Activated CD4-positive, alpha-beta memory T cell treated with anti-CD3 and anti-CD28 coated beads, Interleukin-2, amount 10 ng/mL, durations not matched to agents 7 days and 5 days (primary cell): ENCODE data around the gene TEX14. TPM values are rescaled to one million over a fixed set of nuclear protein-coding genes. Genes with fewer than 3 reads are reported as not detected.
"Not testable (repeated sequence)": the region's sequence is repeated elsewhere in the genome, so short reads cannot be mapped to it uniquely, and the experiment has no call there.

ENCODE experiments used
- CTCF ChIA-PET: fragments of 350-600 bp; sonication (Branson Sonifier 250); formaldehyde crosslinking; loops from one replicate; lab custom pipeline; 2021; ENCODE audit warnings: antibody characterized with exemption, inconsistent platforms; lab: Charles Lee
- POLR2A ChIA-PET: fragments of 350-600 bp; sonication (Branson Sonifier 250); formaldehyde crosslinking; loops from one replicate; lab custom pipeline; 2021; ENCODE audit warnings: antibody characterized with exemption; lab: Charles Lee
- DNase-seq: peaks from one replicate; pipeline ENCODE4 v3.0.0-alpha.2; 2020
- H3K27ac Mint-ChIP-seq: one replicate; pipeline ENCODE4 v1.8.0; 2021; ENCODE audit warnings: mild to moderate bottlenecking, mixed read lengths
- H3K27me3 Mint-ChIP-seq: one replicate; pipeline ENCODE4 v1.8.0; 2021; ENCODE audit warnings: mixed read lengths
- H3K36me3 Mint-ChIP-seq: one replicate; pipeline ENCODE4 v1.8.0; 2021; ENCODE audit warnings: low read depth, mixed read lengths
- H3K4me1 Mint-ChIP-seq: one replicate; pipeline ENCODE4 v1.8.0; 2021; ENCODE audit warnings: mixed read lengths
- H3K4me3 Mint-ChIP-seq: one replicate; pipeline ENCODE4 v1.8.0; 2021; ENCODE audit warnings: mild to moderate bottlenecking, mixed read lengths
- H3K9me3 Mint-ChIP-seq: one replicate; pipeline ENCODE4 v1.8.0; 2021; ENCODE audit warnings: mixed read lengths
- total RNA-seq, 2 experiments: library from RNA; stranded (reverse); gene quantifications; one replicate each; pipeline ENCODE4 v1.2.3, GENCODE V29; 2021

TEX14 gene
- total RNA-seq, 2 experiments from 2014 or later: 0.85 to 0.96 TPM

GRCh38 chr17:58703137-58703915 is 11.5 kb upstream of the TEX14 start:
- Mint-ChIP-seq H3K4me3 (no peak overlapping the region), H3K36me3 (peaks cover 29% of the 10 kb centered on the region), H3K4me1 (peaks cover 52% of the 10 kb centered on the region), H3K27me3 (no peaks in the 10 kb centered on the region), H3K9me3 (no peaks in the 10 kb centered on the region), H3K27ac (peak overlapping the region; percentile 61)
- ChIA-PET POLR2A (interaction anchor here (3.2 to 4.1 kb wide), 2 partner anchors 11 to 72 kb away, joined by 40 to 42 read pairs; partner anchors contain the start of genes RAD51C and TEX14), CTCF (interaction anchor here (0.6 to 1.2 kb wide), 4 partner anchors 88 to 301 kb away, joined by 3 read pairs; no protein-coding TSS in a partner anchor)
- DNase-seq: no peak

- peaks cover 29% of the 10 kb centered on the region for H3K36me3 Mint-ChIP-seq
- peaks cover 49% of the 10 kb centered on the region for H3K4me1 Mint-ChIP-seq
- no peaks in the 10 kb centered on the region for H3K27me3 Mint-ChIP-seq
- ChIA-PET CTCF (interaction anchor here (1.0 to 1.4 kb wide), 4 partner anchors 10 to 302 kb away, joined by 3 to 4 read pairs (median 3); partner anchors contain the start of gene RAD51C), POLR2A (interaction anchor here (1.1 to 4.1 kb wide), 3 partner anchors 8 to 71 kb away, joined by 5 to 42 read pairs (median 40); partner anchors contain the start of genes RAD51C and TEX14)
- peak overlapping the region; percentile 80 for H3K27ac Mint-ChIP-seq
- DNase-seq: no peak
- no peak overlapping the region for H3K4me3 Mint-ChIP-seq
- H3K9me3 Mint-ChIP-seq: no peaks in the 10 kb centered on the region
Observed at GRCh38 chr17:58702708-58703107, 10.9 kb upstream of the TEX14 start.

- no peak overlapping the region for H3K4me3 Mint-ChIP-seq
- DNase-seq: peak; percentile 24
Observed at GRCh38 chr17:58702045-58702476, 10.2 kb upstream of the TEX14 start.

GRCh38 chr17:58699771-58700170 is 7.9 kb upstream of the TEX14 start:
- H3K9me3 Mint-ChIP-seq: no peaks in the 10 kb centered on the region
- ChIA-PET POLR2A (interaction anchor here (0.9 to 4.8 kb wide), 3 partner anchors 40 to 89 kb away, joined by 3 to 54 read pairs (median 5); no protein-coding TSS in a partner anchor), CTCF (interaction anchor here (1.9 kb wide), 1 partner anchor 12 kb away, joined by 10 read pairs; no protein-coding TSS in a partner anchor)
- H3K27ac Mint-ChIP-seq: no peak overlapping the region
- H3K36me3 Mint-ChIP-seq: peaks cover 35% of the 10 kb centered on the region
- H3K4me3 Mint-ChIP-seq: no peak overlapping the region
- H3K4me1 Mint-ChIP-seq: peaks cover 43% of the 10 kb centered on the region
- H3K27me3 Mint-ChIP-seq: no peaks in the 10 kb centered on the region
- no peak for DNase-seq

More at GRCh38 chr17:58702045-58702476, 10.2 kb upstream of the TEX14 start:
- ChIA-PET CTCF (interaction anchor here (0.6 to 1.4 kb wide), 2 partner anchors 9 to 302 kb away, joined by 3 to 4 read pairs; partner anchors contain the start of gene RAD51C), POLR2A (interaction anchor here (1.1 to 4.1 kb wide), 4 partner anchors 9 to 70 kb away, joined by 4 to 42 read pairs (median 22); partner anchors contain the start of genes RAD51C and TEX14)
- Mint-ChIP-seq H3K9me3 (no peaks in the 10 kb centered on the region), H3K36me3 (peaks cover 34% of the 10 kb centered on the region), H3K27ac (peak overlapping the region; percentile 80), H3K27me3 (no peaks in the 10 kb centered on the region), H3K4me1 (peaks cover 46% of the 10 kb centered on the region)

- Mint-ChIP-seq H3K27ac (no peak overlapping the region), H3K36me3 (peaks cover 42% of the 10 kb centered on the region), H3K4me3 (no peak overlapping the region), H3K27me3 (no peaks in the 10 kb centered on the region), H3K9me3 (no peaks in the 10 kb centered on the region), H3K4me1 (peaks cover 44% of the 10 kb centered on the region)
- DNase-seq: no peak
- ChIA-PET POLR2A (interaction anchor here (1.2 to 10.8 kb wide), 2 partner anchors 36 to 63 kb away, joined by 3 to 251 read pairs; no protein-coding TSS in a partner anchor), CTCF (no interaction called here)
Observed at GRCh38 chr17:58694826-58695225, 3.0 kb upstream of the TEX14 start.

- POLR2A ChIA-PET: interaction anchor here (3.7 to 10.8 kb wide), 2 partner anchors 8 to 63 kb away, joined by 42 to 251 read pairs; no protein-coding TSS in a partner anchor
- H3K9me3 Mint-ChIP-seq: no peaks in the 10 kb centered on the region
- no peak for DNase-seq
- H3K4me1 Mint-ChIP-seq: peaks cover 40% of the 10 kb centered on the region
- no peak overlapping the region for H3K27ac Mint-ChIP-seq
- no peaks in the 10 kb centered on the region for H3K27me3 Mint-ChIP-seq
- CTCF ChIA-PET: interaction anchor here (0.6 to 3.9 kb wide), 2 partner anchors 17 to 277 kb away, joined by 3 to 15 read pairs; no protein-coding TSS in a partner anchor
- peak overlapping the region; percentile 90 for H3K4me3 Mint-ChIP-seq
- peaks cover 37% of the 10 kb centered on the region for H3K36me3 Mint-ChIP-seq
Observed at GRCh38 chr17:58694302-58694701, 2.5 kb upstream of the TEX14 start.

- no peak for DNase-seq
- ChIA-PET POLR2A (interaction anchor here (1.8 to 10.8 kb wide), 5 partner anchors 8 to 413 kb away, joined by 15 to 251 read pairs (median 42); partner anchors contain the start of gene TRIM37), CTCF (interaction anchor here (0.6 to 3.9 kb wide), 3 partner anchors 17 to 278 kb away, joined by 3 to 15 read pairs (median 6); no protein-coding TSS in a partner anchor)
- Mint-ChIP-seq H3K4me3 (peak overlapping the region; percentile 90), H3K9me3 (no peaks in the 10 kb centered on the region), H3K27me3 (no peaks in the 10 kb centered on the region), H3K4me1 (peaks cover 40% of the 10 kb centered on the region), H3K27ac (peak overlapping the region; percentile 88), H3K36me3 (peaks cover 36% of the 10 kb centered on the region)
Observed at GRCh38 chr17:58693751-58694150, 1.9 kb upstream of the TEX14 start.

- Mint-ChIP-seq H3K27me3 (no peaks in the 10 kb centered on the region), H3K36me3 (peaks cover 36% of the 10 kb centered on the region), H3K9me3 (no peaks in the 10 kb centered on the region), H3K27ac (peak overlapping the region; percentile 88), H3K4me3 (peak overlapping the region; percentile 90), H3K4me1 (peaks cover 40% of the 10 kb centered on the region)
- POLR2A ChIA-PET: interaction anchor here (0.6 to 10.8 kb wide), 23 partner anchors 9 to 686 kb away, joined by 3 to 251 read pairs (median 5); partner anchors contain the start of genes PRR11, SKA2, SUPT4H1 and TRIM37
- CTCF ChIA-PET: interaction anchor here (0.9 to 3.9 kb wide), 8 partner anchors 9 to 494 kb away, joined by 3 to 15 read pairs (median 4); no protein-coding TSS in a partner anchor
- no peak for DNase-seq
Observed at GRCh38 chr17:58693208-58693607, 1.4 kb upstream of the TEX14 start.

GRCh38 chr17:58692239-58693055 is 602 bp upstream of the TEX14 start, which contains the start of gene RAD51C:
TSS of gene RAD51C (plus strand) at chr17:58692602. CDS start at chr17:58692644, 42 bp downstream.
- ChIA-PET POLR2A (interaction anchor here (0.6 to 10.8 kb wide), 27 partner anchors 9 to 685 kb away, joined by 3 to 251 read pairs (median 5); partner anchors contain the start of genes PRR11, SKA2, SUPT4H1 and TRIM37), CTCF (interaction anchor here (0.9 to 3.9 kb wide), 9 partner anchors 10 to 493 kb away, joined by 3 to 15 read pairs (median 4); no protein-coding TSS in a partner anchor)
- peak; percentile 92 for DNase-seq
- peak within 1 kb of the TSS; percentile 90 for H3K4me3 Mint-ChIP-seq
- no peaks in the 10 kb centered on the region for H3K9me3 Mint-ChIP-seq
- no peaks in the 10 kb centered on the region for H3K27me3 Mint-ChIP-seq
- H3K4me1 Mint-ChIP-seq: peaks cover 40% of the 10 kb centered on the region
- peaks cover 35% of the 10 kb centered on the region for H3K36me3 Mint-ChIP-seq
- H3K27ac Mint-ChIP-seq: peak within 1 kb of the TSS; percentile 88

GRCh38 chr17:58690033-58690432 is 1.8 kb downstream of the TEX14 start:
- ChIA-PET CTCF (interaction anchor here (1.1 kb wide), 1 partner anchor 22 kb away, joined by 5 read pairs; no protein-coding TSS in a partner anchor), POLR2A (interaction anchor here (5.0 to 10.8 kb wide), 2 partner anchors 30 to 59 kb away, joined by 53 to 251 read pairs; no protein-coding TSS in a partner anchor)
- not testable (repeated sequence) for DNase-seq, H3K4me3 Mint-ChIP-seq, H3K27me3 Mint-ChIP-seq, H3K27ac Mint-ChIP-seq, H3K9me3 Mint-ChIP-seq
- Mint-ChIP-seq H3K36me3 (peaks cover 18% of the 10 kb centered on the region), H3K4me1 (peaks cover 29% of the 10 kb centered on the region)

- no peaks in the 10 kb centered on the region for H3K9me3 Mint-ChIP-seq
- peaks cover 16% of the 10 kb centered on the region for H3K4me1 Mint-ChIP-seq
- peaks cover 2% of the 10 kb centered on the region for H3K27me3 Mint-ChIP-seq
- ChIA-PET POLR2A (interaction anchor here (5.0 to 10.8 kb wide), 2 partner anchors 29 to 57 kb away, joined by 53 to 251 read pairs; no protein-coding TSS in a partner anchor), CTCF (no interaction called here)
- no peak overlapping the region for H3K27ac Mint-ChIP-seq
- H3K36me3 Mint-ChIP-seq: peaks cover 8% of the 10 kb centered on the region
- H3K4me3 Mint-ChIP-seq: no peak overlapping the region
- DNase-seq: no peak
Observed at GRCh38 chr17:58688521-58688920, 3.3 kb downstream of the TEX14 start.
